Measurements from ENCODE around the gene HOXA3. TPM values are rescaled to one million over a fixed set of nuclear protein-coding genes. Genes with fewer than 3 reads are reported as not detected.

Gene HOXA3
- total RNA-seq, 1 experiment from 2014 or later, result not detected

GRCh38 chr7:27132214-27132613 is 20.2 kb downstream of the HOXA3 start:
- Mint-ChIP-seq H3K4me1 (no peaks in the 10 kb centered on the region), H3K4me3 (no peak overlapping the region)

More at GRCh38 chr7:27132214-27132613, 20.2 kb downstream of the HOXA3 start:
- Histone ChIP-seq H3K27me3 (ENCODE audit: insufficient read depth, low read length) (peaks cover 95% of the 10 kb centered on the region), H3K4ac (ENCODE audit: low read depth, low read length) (no peak overlapping the region), H3K23ac (ENCODE audit: insufficient read length, low read depth, low read length) (no peak overlapping the region), H3K9me3 (ENCODE audit: control insufficient read depth, low read depth, low read length) (no peaks in the 10 kb centered on the region), H3K27ac (ENCODE audit: insufficient read length, low read depth, low read length) (no peak overlapping the region), H4K91ac (ENCODE audit: insufficient read length, low read depth, low read length) (no peak overlapping the region), H3K4me1 (ENCODE audit: insufficient read depth, low read length) (no peaks in the 10 kb centered on the region), H3K79me1 (ENCODE audit: insufficient read depth, low read depth, low read length, poor library complexity, severe bottlenecking) (no peaks in the 10 kb centered on the region), H2AFZ (ENCODE audit: low read length) (no peak overlapping the region), H2BK120ac (ENCODE audit: low read depth, low read length, poor library complexity, severe bottlenecking) (no peak overlapping the region), H3K23me2 (ENCODE audit: insufficient read length, low read depth, low read length, poor library complexity, severe bottlenecking) (no peaks in the 10 kb centered on the region), H3T11ph (ENCODE audit: low read length) (no peak overlapping the region), H3K9ac (ENCODE audit: extremely low read depth, insufficient read length, low read length) (no peak overlapping the region), H4K8ac (replicated peaks; ENCODE audit: insufficient read length, low read depth, low read length) (no peak overlapping the region), H3K18ac (ENCODE audit: insufficient read length, low read depth, low read length) (no peak overlapping the region), H4K20me1 (ENCODE audit: control insufficient read depth, insufficient read depth, insufficient read length) (peaks cover 3% of the 10 kb centered on the region), H3K56ac (ENCODE audit: insufficient read length, low read depth, low read length) (no peak overlapping the region), H3K14ac (ENCODE audit: insufficient read depth, low read length) (no peak overlapping the region), H3K4me2 (ENCODE audit: insufficient read depth, insufficient read length, low read length) (no peak overlapping the region), H3K79me2 (ENCODE audit: insufficient read depth, low read length) (no peaks in the 10 kb centered on the region), H2AK5ac (ENCODE audit: insufficient read length, low read length) (no peak overlapping the region), H2BK5ac (ENCODE audit: insufficient read length, low read length) (no peak overlapping the region), H2BK12ac (ENCODE audit: insufficient read length, low read depth, low read length) (no peak overlapping the region), H2BK20ac (ENCODE audit: low read depth, low read length, poor library complexity, severe bottlenecking) (no peak overlapping the region), H4K5ac (ENCODE audit: insufficient read length, low read depth, low read length) (no peak overlapping the region), H2BK15ac (ENCODE audit: low read depth, low read length) (no peak overlapping the region)
- no CpG with 5 or more reads among the region's 2 CpGs for WGBS (ENCODE audit: extremely low coverage, insufficient read length, low lambda C conversion rate)
- Mint-ChIP-seq H3K27ac (no peak overlapping the region), H3K36me3 (ENCODE audit: insufficient read depth in 1 of 3, low read depth in 3 of 3) (no peaks in the 10 kb centered on the region; a peak in 1 of 7 replicates), H3K9me3 (peaks cover 0 to 7% of the 10 kb centered on the region in 2 experiments; a peak in 2 of 5 replicates), H3K27me3 (ENCODE audit: low read depth) (peaks cover 97% of the 10 kb centered on the region)
- DNase-seq, result no peak
- TF ChIP-seq CTCF (conservative IDR thresholded peaks at IDR 0.05), result no peak

All from H9 (cell line).